ENCODE data around the gene ATOH1. TPM values are rescaled to one million over a fixed set of nuclear protein-coding genes. Genes with fewer than 3 reads are reported as not detected.

ATOH1 gene
- total RNA-seq, 6 donors from 2014 or later: not detected

DNA sequence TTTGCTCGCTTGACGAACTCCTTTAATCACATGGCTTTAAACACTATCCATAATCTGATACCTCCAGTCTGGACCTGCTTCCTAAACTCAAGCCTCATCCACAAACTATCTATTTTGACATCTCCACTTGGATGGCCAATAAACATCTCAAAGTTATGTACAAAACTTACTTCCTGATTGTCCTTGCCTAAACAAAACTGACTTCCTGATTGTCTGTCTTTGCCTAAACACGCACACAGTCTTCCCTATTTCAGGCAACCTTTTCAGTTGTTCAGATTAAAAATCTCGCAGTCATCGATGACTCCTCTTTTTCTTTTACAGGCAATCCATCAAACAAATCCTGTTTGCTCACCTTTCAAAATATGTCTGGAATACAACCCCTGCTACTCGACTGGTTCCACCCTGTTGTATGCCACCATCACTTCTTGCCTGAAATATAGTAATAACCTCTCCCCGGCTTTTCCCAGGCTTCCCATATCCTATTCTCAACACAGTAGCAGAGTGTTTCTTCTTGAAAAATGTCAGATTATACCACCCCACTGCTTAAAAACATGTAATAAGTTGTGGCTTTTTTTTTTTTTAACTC, 39.0 kb downstream of the ATOH1 start:
- H3K27me3 ChIP-seq: no peaks in the 10 kb centered on the region
- no peak overlapping the region for H3K4me3 ChIP-seq
- WGBS, 2 donors: 67 to 70% methylated on average over 7 of the region's 7 CpGs
- H3K9me3 ChIP-seq: no peaks in the 10 kb centered on the region
- no peak for ATAC-seq (ENCODE audit: low FRiP score in 2 of 2)
- no peak overlapping the region for H3K27ac ChIP-seq
- DNase-seq: no peak
- H3K36me3 ChIP-seq: no peaks in the 10 kb centered on the region
- no peaks in the 10 kb centered on the region for H3K4me1 ChIP-seq
- no peak for TF ChIP-seq POLR2A (IDR thresholded peaks at IDR 0.05)
- no peak for TF ChIP-seq POLR2AphosphoS5 (IDR thresholded peaks at IDR 0.05)
- TF ChIP-seq, protein P1, sequence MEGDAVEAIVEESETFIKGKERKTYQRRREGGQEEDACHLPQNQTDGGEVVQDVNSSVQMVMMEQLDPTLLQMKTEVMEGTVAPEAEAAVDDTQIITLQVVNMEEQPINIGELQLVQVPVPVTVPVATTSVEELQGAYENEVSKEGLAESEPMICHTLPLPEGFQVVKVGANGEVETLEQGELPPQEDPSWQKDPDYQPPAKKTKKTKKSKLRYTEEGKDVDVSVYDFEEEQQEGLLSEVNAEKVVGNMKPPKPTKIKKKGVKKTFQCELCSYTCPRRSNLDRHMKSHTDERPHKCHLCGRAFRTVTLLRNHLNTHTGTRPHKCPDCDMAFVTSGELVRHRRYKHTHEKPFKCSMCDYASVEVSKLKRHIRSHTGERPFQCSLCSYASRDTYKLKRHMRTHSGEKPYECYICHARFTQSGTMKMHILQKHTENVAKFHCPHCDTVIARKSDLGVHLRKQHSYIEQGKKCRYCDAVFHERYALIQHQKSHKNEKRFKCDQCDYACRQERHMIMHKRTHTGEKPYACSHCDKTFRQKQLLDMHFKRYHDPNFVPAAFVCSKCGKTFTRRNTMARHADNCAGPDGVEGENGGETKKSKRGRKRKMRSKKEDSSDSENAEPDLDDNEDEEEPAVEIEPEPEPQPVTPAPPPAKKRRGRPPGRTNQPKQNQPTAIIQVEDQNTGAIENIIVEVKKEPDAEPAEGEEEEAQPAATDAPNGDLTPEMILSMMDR (IDR thresholded peaks at IDR 0.05): no peak
- TF ChIP-seq EP300 (IDR thresholded peaks at IDR 0.05): no peak

DNA sequence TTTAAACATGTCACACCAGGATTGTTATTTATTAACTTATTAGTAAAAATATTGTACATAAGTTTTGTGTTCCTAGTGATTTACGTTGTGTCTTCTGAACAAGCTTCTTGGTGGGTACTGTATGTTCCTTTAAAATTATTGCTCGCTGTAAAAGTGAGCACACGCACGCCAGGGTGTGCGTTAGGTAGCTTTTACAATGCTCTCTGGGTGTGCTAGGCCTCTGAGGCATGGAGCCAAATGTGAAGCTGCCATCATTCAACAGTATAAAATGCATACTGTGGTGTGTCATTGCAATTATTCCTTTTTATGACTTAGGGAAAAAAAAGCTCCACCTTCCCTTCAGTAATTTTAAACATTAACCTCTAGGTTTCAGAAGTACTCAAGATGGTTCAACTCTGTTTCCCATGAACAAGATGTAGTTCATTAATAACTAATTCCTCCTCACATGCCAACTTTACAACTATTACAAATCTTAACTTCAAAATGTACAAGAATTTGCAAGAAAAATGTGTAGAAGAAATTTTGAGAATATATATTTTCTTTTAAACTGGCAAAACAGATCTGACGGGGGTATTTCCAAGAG, 42.4 kb downstream of the ATOH1 start:
- no peaks in the 10 kb centered on the region for H3K27me3 ChIP-seq
- H3K9me3 ChIP-seq: no peaks in the 10 kb centered on the region
- no peak overlapping the region for H3K27ac ChIP-seq
- H3K36me3 ChIP-seq: no peaks in the 10 kb centered on the region
- no peak for ATAC-seq (ENCODE audit: low FRiP score in 2 of 2)
- TF ChIP-seq EP300 (IDR thresholded peaks at IDR 0.05) (no peak), POLR2A (IDR thresholded peaks at IDR 0.05) (no peak), POLR2AphosphoS5 (IDR thresholded peaks at IDR 0.05) (no peak)
- TF ChIP-seq, protein P1 (IDR thresholded peaks at IDR 0.05): no peak
- no peak for DNase-seq
- 86 to 87% methylated on average over 6 of the region's 6 CpGs for whole genome bisulfite sequencing, 2 donors
- H3K4me3 ChIP-seq: no peak overlapping the region
- H3K4me1 ChIP-seq: no peaks in the 10 kb centered on the region

DNA sequence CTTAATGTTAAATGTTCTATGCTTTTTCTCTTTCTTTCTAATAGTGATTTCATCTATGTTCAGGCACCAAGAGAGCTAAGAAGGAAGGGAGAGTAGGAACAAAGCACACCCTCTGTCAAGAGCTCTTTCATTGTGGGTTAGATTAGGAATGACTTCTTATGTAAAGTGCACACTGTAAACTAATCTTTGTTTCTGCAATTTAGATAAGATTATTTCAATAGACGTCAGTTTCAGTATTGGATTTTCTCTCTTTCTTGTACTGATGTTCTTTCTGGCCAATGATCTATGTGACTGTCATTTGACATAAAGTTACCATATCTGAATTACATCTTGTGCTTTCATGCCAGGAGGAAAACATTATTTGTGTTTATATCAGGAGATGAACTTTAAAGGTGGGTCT, 48.2 kb downstream of the ATOH1 start:
- ATAC-seq (ENCODE audit: low FRiP score in 2 of 2): no peak
- Histone ChIP-seq H3K36me3 (no peaks in the 10 kb centered on the region), H3K4me1 (no peaks in the 10 kb centered on the region), H3K9me3 (no peaks in the 10 kb centered on the region), H3K27me3 (no peaks in the 10 kb centered on the region), H3K27ac (no peak overlapping the region), H3K4me3 (no peak overlapping the region)
- TF ChIP-seq, protein P1 (IDR thresholded peaks at IDR 0.05): no peak
- TF ChIP-seq EP300 (IDR thresholded peaks at IDR 0.05) (no peak), POLR2A (IDR thresholded peaks at IDR 0.05) (no peak)
- 42 to 47% methylated on average over 1 of the region's 1 CpG for WGBS, 2 donors
- DNase-seq: no peak

DNA sequence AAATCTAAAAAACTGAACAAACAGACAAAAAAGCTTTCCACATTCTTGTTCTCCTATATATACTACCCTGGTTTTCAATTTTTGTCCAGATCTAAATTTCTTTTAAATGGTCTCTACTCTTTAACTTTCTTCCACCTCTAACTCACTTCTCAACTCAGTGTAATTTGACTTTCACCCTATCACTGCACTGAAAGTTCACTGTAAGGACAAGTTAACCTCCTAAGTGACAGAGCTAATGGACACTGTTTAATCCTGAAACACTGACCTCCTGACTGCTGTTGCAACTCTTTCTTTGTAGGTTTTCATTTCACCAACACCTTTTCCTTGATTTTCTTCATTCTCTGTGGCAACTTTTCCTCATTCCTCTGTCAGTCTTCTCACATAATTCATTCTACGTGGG, 50.0 kb downstream of the ATOH1 start:
- H3K27me3 ChIP-seq: no peaks in the 10 kb centered on the region
- TF ChIP-seq, protein P1 (IDR thresholded peaks at IDR 0.05): no peak
- TF ChIP-seq POLR2A (IDR thresholded peaks at IDR 0.05) (no peak), POLR2AphosphoS5 (IDR thresholded peaks at IDR 0.05) (no peak), EP300 (IDR thresholded peaks at IDR 0.05) (no peak)
- H3K27ac ChIP-seq: no peak overlapping the region
- no peak overlapping the region for H3K4me3 ChIP-seq
- no peaks in the 10 kb centered on the region for H3K36me3 ChIP-seq
- H3K9me3 ChIP-seq: no peaks in the 10 kb centered on the region
- DNase-seq (no peak), ATAC-seq (ENCODE audit: low FRiP score in 2 of 2) (no peak)
- 50 to 63% methylated on average over 1 of the region's 1 CpG for WGBS, 2 donors
- H3K4me1 ChIP-seq: no peaks in the 10 kb centered on the region

DNA sequence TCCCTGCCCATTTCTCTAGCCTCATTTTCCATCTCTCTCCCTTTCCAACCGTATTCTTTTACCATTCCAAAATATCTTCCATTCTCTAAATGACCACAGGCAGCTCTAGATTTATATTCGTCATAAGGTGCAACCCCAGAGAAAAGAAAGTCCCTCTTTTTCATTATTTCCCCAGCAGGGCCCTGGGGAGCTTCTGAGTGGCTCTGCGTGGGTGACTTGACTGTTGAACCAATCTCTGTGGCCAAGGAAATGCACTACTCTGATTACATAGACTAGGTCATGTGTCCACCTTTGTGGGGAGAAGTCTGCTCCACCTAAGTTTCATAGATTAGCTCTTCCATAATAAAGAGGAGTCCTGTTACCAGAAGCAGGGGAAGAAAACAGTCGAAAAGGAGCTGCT, 51.4 kb downstream of the ATOH1 start:
- no peak for DNase-seq
- Histone ChIP-seq H3K9me3 (no peaks in the 10 kb centered on the region), H3K4me1 (no peaks in the 10 kb centered on the region), H3K4me3 (no peak overlapping the region), H3K36me3 (no peaks in the 10 kb centered on the region), H3K27me3 (no peaks in the 10 kb centered on the region), H3K27ac (no peak overlapping the region)
- TF ChIP-seq EP300 (IDR thresholded peaks at IDR 0.05): no peak
- WGBS, 2 donors: 82 to 88% methylated on average over 4 of the region's 4 CpGs
- ATAC-seq (ENCODE audit: low FRiP score in 2 of 2): no peak

Small RNAs within 50 kb of the gene (small RNA-seq; reads per million reads assigned to genes)
- gene RNA5SP164: 0 reads per million in 4 donors
